Measurements from ENCODE around the gene AMPH.
"Not testable (repeated sequence)": the region's sequence is repeated elsewhere in the genome, so short reads cannot be mapped to it uniquely, and the experiment has no call there.

The AMPH gene

DNA sequence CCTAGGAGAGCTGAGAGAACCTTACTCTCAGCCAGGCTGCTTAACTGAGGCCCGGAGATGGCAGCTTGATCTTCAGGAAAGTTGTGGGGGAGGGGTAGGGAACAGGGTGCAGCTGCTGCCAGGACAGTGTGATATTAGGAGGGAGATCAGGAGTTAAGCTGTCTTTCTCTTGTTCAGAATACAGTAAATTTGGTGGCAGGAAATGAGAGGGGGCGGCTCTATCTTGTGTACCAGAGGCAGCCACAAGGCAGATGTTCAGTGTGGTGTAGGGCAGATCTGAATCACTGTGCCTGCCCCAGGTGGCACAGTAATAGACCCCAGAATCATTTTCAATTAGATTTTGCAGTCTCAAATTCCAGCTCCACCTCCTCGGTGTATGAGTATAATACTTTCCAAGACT is 286.4 kb downstream of the AMPH start:
- peak; percentile 27 for DNase-seq

DNA sequence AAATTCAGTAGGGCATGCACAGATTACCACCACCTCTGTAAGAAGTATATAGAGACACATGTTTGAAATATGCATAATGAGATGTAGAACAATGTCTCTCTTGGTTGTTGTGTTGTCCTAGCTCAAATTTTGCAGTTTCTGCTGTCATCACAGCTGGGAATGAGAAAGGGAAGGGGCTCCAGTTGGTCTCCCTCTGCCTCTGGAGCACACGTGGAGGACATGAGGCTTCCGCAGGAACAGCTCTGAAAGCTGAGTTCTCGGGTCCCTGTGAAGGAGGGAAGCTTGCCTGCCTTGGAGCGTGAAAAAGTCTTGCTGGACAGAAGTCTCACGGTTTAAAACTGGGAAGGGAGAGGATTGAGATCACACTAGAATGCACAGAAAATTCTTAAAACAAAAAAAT is 289.0 kb downstream of the AMPH start:
- not testable (repeated sequence) for DNase-seq

DNA sequence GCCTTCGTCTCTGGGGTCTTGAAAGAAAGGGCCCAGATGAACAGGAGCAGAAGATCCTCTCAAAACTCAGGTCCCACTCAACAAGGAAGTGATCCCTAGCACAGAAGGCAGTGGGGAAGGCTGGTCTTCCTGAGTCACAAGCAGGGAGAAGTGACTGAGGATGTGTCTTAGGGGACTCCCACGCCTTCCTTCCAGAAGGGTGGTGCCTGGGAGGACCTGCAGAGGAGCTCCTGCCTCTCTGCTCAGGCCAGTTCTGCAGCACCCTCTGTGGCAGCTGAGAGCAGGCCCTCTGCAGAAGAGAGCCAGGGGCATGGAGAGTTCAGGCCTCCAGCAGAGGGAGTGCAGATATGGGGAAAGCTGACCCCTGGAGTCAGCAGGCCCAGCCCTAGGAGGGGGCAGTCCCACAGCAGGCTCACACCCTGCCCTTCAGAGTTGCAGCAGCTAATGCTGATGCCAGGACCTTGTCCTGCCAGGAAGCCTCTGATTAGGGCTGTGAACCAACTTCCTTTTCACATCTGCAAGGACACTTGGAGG is 289.9 kb downstream of the AMPH start:
- DNase-seq = not testable (repeated sequence)

DNA sequence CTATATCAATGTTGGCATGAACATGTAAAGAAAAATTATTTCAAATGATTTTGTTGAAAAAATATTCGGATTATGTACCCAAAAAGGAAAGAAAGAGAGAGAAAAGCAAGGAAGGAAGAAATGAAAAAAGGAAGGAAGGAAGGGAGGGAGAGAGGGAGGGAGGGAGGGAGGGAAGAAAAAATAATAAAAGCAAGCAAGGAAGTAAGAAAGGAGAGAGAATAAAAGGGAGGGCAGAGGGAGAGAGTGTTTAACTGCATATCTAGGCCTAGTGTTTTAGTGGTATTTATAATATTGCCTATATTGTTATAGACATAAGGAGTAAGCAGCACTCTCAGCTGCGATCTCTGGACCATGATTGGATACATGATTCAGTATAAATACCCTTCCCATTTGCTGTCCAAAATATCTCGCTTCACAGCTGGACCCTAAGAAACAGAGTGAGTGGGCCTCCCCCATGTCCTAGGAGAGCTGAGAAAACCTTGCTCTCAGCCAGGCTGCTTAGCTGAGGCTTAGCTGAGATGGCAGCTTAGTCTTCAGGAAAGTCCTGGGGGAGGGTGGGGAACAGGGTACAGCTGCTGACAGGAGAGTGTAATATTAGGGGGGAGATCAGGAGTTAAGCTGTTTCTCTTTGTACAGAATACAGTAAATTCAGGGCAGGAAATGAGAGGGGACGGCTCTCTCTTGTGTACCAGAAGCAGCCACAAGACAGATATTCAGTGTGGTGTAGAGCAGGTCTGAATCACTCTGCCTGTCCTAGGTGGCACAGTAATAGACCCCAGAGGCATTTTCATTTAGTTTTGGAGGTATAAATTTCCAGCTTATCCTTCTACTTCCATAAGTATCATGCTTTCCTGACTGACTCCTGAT is 291.0 kb downstream of the AMPH start:
- no peak for DNase-seq

DNA sequence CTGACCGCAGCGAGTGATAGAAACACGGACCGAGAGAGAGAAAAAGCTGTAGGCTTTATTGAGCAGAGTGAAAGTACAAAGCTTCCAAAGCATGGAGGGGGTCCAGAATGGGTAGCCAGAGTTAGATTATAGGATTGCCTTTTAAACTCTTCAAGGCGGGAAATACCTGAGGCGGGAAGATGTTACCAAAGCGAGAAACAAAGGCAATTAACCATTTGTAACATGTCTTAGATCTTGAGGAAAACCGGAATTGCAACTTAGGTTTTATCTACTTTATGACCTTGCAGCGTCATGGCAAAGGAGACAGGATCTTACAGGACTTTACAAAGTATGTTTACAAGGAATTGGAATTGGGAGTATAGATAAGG is 295.0 kb downstream of the AMPH start:
- not testable (repeated sequence) for DNase-seq

DNA sequence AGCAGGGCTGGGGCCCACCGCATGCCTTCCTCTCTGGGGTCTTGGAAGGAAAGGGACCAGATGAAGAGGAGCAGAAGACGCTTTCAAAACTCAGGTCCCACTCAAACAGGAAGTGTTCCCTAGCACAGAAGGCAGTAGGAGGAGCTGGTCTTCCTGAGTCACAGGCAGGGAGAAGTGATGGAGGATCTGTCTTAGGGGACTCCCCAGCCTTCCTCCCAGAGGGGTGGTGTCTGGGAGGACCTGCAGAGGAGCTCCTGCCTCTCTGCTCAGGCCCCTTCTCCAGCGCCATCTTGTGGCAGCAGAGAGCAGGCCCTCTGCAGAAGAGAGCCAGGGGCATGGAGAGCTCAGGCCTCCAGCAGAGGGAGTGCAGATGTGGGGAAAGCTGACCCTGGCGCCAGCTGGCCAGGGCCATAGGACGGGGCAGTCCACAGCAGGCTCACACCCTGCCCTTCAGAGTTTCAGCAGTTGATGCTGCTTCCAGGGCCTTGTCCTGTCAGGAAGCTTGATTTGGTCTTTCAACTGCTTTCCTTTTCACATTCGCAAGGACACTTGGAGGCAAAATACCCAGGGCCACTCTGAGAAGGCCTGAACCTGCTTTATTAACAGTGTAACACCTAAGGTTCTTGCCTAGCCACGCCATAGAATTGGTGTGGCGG is 295.6 kb downstream of the AMPH start:
- DNase-seq = peak; percentile 28

DNA sequence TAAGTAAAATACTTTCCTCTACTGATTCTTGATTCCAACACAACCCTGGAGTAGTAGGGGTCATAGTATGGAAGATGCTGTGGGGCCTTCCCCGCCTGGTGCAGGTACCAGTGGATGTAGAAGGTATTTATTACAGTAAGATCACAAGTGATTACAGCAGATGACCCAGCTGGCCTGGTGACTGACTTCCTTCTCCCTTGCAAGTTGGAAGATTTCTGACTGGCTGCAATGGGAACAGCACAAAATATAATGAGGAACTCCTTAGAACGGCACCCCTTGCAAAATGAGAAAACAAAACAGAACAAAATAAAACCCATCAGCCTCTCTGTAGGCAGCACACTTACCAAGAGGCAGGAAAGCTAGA is 296.1 kb downstream of the AMPH start:
- no peak for DNase-seq

DNA sequence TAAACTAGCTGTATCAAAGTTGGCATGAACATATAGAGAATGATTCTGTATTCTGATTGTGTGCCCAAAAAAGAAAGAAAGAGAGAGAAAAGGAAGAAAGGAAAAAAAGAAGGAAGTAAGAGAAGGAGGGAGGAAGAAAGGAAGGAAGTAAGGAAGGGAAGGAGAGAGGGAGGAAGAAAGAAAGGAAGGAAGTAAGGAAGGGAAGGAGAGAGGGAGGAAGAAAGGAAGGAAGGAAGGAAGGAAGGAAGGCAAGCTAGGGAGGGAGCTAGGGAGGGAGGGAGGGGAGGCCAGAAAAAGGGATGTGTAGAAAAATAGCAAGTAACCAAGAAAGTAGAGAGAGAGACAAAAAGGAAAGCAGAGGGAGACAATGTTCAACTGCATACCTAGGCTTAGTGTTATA is 297.0 kb downstream of the AMPH start:
- no peak for DNase-seq
